ENCODE measurements around the gene TTC7B.

GRCh38 chr14:90649083-90649482 lies 167.1 kb downstream of the TTC7B start:
- TF ChIP-seq CTCF (IDR thresholded peaks at IDR 0.05), result no peak
- TF ChIP-seq POLR2A (IDR thresholded peaks at IDR 0.05), result no peak
